ENCODE data around the gene PNMA1.

The PNMA1 gene

GRCh38 chr14:73755434-73756014 is 41.3 kb upstream of the PNMA1 start:
- no peak for TF ChIP-seq JUND (IDR thresholded peaks at IDR 0.05; ENCODE audit: low read depth)
- DNase-seq (ENCODE audit: low read depth in 1 of 2, low spot score in 1 of 2): peak in 1 of 2 experiments; percentile 63
- in situ Hi-C loops (cut with HindIII; ENCODE audit: low pct_unique_long_range_greater_than_20kb, low sequenced_read_pairs): no loop called here

DNA sequence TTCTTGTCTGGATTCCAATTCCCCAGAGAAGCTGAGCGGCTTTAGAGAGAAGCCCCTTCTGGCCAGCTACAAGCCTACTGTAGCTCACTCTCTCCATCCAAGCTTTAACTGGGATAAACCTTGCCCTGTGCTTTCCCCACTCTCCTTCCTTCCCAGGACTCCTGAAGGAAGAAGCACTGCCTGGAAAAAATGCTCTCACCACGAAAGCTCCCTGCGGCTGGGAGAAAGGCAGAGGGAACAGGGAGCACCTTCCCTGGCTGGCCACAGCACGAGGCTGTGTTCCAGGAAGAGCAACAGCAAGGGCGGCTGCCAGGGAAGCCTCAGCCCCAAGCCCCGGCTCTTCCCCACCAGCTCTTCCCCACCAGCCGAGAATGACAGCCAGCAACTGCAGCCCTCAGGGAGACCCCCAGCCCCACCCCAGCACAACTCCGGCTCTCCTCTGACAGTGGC is 40.8 kb upstream of the PNMA1 start:
- TF ChIP-seq JUND (IDR thresholded peaks at IDR 0.05; ENCODE audit: low read depth): no peak
- no peak for DNase-seq (ENCODE audit: low read depth in 1 of 2, low spot score in 1 of 2)
- in situ Hi-C loops (cut with HindIII; ENCODE audit: low pct_unique_long_range_greater_than_20kb, low sequenced_read_pairs): no loop called here

DNA sequence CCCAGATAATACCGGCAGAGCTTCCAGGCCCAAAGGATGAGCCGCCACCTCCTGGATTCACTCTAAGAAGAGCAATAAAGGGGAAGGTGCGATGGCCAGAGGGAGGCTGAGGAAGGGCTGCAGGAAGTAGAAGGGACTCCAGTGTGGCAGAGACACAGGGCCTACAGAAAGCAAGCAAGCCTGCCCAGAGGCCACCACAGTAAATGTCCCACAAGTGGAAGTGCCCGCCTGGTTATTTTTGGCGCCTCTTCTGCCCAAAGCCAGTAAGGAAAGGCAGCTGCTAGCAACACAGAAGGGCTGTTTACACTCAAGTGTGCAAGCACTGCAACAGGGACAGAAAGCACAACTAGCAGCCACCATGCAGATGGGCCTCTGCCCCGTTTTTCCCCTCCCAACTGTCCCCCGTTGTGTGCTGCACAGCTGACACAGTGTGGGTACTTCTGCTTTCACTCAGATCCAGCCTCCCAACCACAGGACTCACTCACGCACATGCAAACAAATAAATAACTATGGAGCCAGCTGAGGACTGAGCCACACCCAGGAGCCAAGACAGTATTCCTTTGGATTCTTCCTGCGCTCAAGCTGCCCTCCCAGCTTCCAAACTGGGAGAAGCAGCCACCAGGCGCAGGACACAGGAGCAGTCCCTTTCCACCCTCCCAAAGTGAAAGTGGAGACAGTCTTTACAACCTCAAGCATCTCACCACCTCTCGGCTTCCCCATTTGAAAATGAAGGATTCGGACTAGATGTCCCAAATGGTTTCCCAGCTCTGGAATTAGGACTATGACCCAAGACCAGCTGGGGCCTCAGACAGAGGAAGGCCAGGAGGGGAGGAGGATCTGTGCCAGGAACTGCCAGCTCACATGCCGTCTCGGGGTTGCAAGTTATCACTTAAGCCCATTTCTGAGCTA is 40.0 kb upstream of the PNMA1 start:
- TF ChIP-seq JUND (IDR thresholded peaks at IDR 0.05; ENCODE audit: low read depth): no peak
- peak in 1 of 2 experiments; percentile 58 for DNase-seq (ENCODE audit: low read depth in 1 of 2, low spot score in 1 of 2)
- in situ Hi-C loops (cut with HindIII; ENCODE audit: low pct_unique_long_range_greater_than_20kb, low sequenced_read_pairs): no loop called here

- DNase-seq (ENCODE audit: low read depth in 1 of 2, low spot score in 1 of 2): no peak
- no peak for TF ChIP-seq JUND (IDR thresholded peaks at IDR 0.05; ENCODE audit: low read depth)
- in situ Hi-C loops (cut with HindIII; ENCODE audit: low pct_unique_long_range_greater_than_20kb, low sequenced_read_pairs): no loop called here
Measured at GRCh38 chr14:73753124-73753886, 39.1 kb upstream of the PNMA1 start.

DNA sequence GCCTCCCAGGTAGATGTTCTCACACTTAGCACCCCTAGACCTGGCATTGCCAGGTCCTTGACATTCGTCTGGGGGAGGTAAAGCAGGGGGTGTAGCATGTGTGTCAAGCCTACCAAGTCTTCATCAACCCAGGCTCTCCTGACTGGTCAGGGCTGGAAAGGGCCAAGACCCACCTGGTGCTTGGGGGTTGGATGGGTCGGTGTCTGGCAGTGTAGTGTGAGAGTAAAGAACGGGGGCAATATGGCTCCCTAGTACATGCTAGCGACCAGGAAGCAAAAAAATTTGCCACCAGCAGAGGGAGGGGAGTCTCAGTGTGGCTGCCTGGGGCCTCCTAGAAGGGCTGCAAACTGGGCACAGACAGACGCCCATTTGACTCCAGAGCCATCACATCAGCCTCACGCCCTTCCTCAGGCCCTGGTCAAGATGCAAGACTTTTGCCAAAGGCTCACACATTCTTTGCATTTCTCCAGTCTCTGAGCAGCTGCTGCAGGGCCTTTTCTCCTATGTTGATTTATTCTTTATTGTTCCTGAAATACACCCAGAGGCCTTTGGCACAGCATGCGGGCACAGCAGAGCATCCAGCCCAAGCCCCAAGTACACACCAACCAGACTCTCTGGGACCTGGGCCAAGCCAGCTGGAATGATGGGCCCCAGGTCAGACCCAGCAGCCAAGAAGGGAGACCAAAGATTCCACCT is 38.3 kb upstream of the PNMA1 start:
- peak; percentile 94 for TF ChIP-seq JUND (IDR thresholded peaks at IDR 0.05; ENCODE audit: low read depth)
- peak; percentile 82 to 99 for DNase-seq (ENCODE audit: low read depth in 1 of 2, low spot score in 1 of 2)
- in situ Hi-C loops (cut with HindIII; ENCODE audit: low pct_unique_long_range_greater_than_20kb, low sequenced_read_pairs): no loop called here

GRCh38 chr14:73751157-73751691 is 37.0 kb upstream of the PNMA1 start:
- TF ChIP-seq JUND (IDR thresholded peaks at IDR 0.05; ENCODE audit: low read depth): no peak
- peak in 1 of 2 experiments; percentile 63 for DNase-seq (ENCODE audit: low read depth in 1 of 2, low spot score in 1 of 2)
- in situ Hi-C loops (cut with HindIII; ENCODE audit: low pct_unique_long_range_greater_than_20kb, low sequenced_read_pairs): no loop called here

DNA sequence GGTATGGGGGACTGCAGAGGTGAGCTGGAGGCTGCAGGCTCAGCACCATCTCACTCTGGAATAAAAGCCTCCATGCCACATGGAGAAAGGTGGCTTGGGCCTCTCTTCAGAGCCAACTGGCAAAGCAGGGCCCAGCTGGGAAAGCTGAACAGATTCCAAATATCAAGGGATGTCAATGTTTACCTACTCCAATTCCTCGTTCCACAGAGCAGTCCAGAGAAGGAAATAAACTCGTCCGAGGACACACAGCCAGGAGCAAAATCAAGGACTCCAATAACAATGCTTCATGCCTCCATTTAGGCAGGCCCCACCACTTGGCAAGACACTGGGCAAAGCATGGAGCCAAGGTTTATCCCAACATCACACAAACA is 36.3 kb upstream of the PNMA1 start:
- TF ChIP-seq JUND (IDR thresholded peaks at IDR 0.05; ENCODE audit: low read depth): no peak
- in situ Hi-C loops (cut with HindIII; ENCODE audit: low pct_unique_long_range_greater_than_20kb, low sequenced_read_pairs): no loop called here
- peak in 1 of 2 experiments; percentile 95 for DNase-seq (ENCODE audit: low read depth in 1 of 2, low spot score in 1 of 2)

GRCh38 chr14:73749706-73750530 is 35.7 kb upstream of the PNMA1 start:
- in situ Hi-C loops (cut with HindIII; ENCODE audit: low pct_unique_long_range_greater_than_20kb, low sequenced_read_pairs): no loop called here
- no peak for TF ChIP-seq JUND (IDR thresholded peaks at IDR 0.05; ENCODE audit: low read depth)
- DNase-seq (ENCODE audit: low read depth in 1 of 2, low spot score in 1 of 2): no peak

GRCh38 chr14:73748858-73749357 is 34.7 kb upstream of the PNMA1 start:
- no peak for DNase-seq (ENCODE audit: low read depth in 1 of 2, low spot score in 1 of 2)
- in situ Hi-C loops (cut with HindIII; ENCODE audit: low pct_unique_long_range_greater_than_20kb, low sequenced_read_pairs): no loop called here
- TF ChIP-seq JUND (IDR thresholded peaks at IDR 0.05; ENCODE audit: low read depth): no peak

GRCh38 chr14:73747379-73748211 is 33.4 kb upstream of the PNMA1 start:
- in situ Hi-C loops (cut with HindIII; ENCODE audit: low pct_unique_long_range_greater_than_20kb, low sequenced_read_pairs): no loop called here
- TF ChIP-seq JUND (IDR thresholded peaks at IDR 0.05; ENCODE audit: low read depth): no peak
- peak in 1 of 2 experiments; percentile 58 for DNase-seq (ENCODE audit: low read depth in 1 of 2, low spot score in 1 of 2)
